GM21360 (cell line): ENCODE measurements around the gene AJM1.

ENCODE experiments used
- ATAC-seq: cut with Tn5 transposase; IDR thresholded peaks from one replicate; pipeline ENCODE4 v1.9.1; 2021; ENCODE audit warnings: mild to moderate bottlenecking, moderate library complexity; ENCODE audit not compliant: unreplicated experiment

AJM1 gene

DNA sequence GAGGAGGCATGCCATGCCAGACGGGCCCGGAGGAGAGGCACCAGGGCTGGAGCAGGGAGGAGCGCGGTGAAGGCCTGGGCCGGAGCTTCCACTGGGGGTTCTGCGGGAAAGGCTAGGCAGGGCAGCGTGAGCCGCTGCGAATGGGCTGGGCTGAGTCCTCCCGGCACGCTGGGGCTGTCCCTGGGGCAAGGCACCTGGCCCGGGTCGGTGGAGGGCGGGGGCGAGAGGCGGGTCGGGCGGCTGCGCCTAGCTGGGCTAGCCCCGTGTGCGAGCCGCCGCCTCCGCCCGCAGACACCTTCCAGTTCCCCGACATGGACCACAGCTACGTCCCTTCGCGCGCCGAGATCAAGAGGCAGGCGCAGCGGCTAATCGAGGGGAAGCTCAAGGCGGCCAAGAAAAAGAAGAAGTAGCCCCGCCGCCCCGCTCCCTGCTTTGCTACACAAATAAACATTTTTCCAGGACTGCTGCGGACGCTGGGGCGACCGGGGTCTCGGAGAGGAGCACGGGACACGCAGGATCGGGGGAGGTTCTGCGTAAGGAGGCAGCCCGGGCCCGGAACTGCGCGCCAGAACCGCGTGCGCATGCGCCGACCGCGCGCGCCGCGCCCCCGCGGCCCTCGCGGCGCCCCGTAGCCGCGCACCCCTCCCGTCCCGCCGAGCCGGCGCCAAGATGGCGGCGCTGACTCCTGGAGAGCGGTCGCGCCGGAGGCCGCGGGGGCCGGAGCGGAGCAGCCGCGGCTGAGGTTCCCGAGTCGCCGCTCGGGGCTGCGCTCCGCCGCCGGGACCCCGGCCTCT, 34.8 kb upstream of the AJM1 start, which contains the start of gene RABL6:
TSS of gene RABL6 (plus strand) at position 668 of the 794 bp plus-strand sequence. CDS start 249 bp downstream, outside the sequence.
- ATAC-seq = peak; percentile 67

DNA sequence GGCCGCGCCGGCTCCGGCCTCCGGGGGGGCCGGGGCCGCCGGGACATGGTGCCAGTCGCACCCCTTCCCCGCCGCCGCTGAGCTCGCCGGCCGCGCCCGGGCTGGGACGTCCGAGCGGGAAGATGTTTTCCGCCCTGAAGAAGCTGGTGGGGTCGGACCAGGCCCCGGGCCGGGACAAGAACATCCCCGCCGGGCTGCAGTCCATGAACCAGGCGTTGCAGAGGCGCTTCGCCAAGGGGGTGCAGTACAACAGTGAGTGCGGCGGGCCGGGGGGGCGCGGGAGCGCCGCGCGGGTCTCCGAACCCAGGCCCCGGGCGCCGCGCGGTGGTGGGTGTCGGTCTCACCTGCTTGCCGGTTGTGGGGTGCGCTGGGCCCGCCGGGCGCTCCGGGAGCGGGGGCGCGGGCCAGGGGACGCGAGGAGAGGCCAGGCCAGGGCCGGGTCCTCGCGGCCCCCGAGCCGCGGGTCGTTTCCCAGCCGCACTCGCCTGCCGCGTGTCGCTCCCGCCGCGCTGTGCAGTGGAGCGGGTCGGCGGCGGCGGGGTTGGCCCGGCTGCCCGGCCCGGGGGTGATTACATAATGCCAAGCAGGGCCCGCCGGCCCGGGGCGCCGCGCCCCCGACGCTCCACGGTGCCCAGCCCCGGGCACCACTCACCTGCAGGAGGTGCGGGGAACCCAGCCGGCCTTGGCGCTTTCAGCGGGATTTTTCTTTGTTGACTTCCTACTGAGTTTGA, 34.0 kb upstream of the AJM1 start:
- peak; percentile 26 for ATAC-seq

DNA sequence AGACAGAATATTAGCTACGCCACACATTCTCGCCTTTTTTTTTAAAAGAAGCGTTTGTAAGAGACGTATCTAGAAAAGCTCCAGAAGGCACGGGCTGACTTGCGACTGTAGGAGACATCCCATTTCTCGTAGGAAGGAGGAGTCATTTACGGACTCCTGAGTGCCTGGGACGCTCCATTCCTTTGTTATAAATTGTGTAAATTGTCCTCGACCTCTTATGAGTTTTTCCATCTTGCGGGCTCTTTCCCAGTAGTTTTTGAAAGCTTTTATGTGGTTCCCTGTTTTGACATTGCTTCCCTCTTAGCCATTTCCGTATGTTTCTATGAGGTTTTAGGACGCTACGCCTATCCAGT, 33.5 kb upstream of the AJM1 start:
- ATAC-seq = no peak

DNA sequence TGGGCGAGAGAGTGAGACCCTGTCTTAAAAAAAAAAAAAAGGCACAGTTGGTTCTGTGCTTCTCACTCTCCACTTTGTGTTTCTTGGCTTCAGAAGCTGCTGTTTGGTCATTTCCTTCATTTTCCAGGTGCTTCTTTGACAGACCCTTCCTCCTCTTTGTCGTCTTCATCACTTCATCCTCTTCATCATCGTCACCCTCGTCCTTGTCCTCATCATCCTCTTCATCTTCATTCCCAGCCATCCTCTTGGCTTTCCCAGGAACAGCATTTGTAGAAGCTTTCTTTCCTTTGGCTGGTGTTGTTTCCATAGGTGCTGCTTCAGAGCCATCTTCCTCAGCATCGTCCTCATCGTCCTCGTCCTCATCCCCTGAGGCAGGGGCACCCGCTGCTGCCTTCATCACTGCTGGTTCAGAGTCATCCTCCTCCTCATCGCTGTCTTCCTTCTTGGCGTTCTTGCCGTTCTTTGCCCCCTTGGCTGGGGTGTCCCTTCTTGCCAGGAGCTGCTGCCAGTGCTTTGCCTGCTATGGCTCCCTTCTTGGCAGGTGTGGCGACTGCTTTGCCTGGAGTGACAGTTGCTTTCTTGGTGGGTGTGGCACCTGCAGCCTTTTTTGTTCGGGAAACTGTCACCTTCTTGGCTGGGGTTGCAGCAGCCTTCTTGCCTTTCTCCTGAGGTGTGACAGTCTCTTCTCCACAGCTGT, 27.4 kb upstream of the AJM1 start:
- ATAC-seq = no peak

DNA sequence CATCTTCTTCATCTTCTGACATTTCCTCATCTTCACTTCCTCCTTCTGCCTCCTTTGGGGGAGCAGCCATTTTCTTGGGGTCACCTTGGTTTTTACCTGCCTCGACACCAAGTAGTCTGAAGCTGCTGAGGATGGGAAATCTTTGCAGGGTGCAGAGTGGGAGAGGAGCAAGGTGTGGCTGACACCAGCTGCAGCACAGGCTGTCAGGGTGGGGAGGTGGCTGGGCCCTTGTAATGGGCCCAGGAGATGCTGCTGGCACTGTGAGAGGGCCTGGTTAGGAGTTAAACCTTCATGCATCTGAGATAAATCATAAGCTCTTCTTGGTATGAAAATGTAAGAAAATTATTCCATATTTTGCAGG, 26.9 kb upstream of the AJM1 start:
- ATAC-seq = no peak

DNA sequence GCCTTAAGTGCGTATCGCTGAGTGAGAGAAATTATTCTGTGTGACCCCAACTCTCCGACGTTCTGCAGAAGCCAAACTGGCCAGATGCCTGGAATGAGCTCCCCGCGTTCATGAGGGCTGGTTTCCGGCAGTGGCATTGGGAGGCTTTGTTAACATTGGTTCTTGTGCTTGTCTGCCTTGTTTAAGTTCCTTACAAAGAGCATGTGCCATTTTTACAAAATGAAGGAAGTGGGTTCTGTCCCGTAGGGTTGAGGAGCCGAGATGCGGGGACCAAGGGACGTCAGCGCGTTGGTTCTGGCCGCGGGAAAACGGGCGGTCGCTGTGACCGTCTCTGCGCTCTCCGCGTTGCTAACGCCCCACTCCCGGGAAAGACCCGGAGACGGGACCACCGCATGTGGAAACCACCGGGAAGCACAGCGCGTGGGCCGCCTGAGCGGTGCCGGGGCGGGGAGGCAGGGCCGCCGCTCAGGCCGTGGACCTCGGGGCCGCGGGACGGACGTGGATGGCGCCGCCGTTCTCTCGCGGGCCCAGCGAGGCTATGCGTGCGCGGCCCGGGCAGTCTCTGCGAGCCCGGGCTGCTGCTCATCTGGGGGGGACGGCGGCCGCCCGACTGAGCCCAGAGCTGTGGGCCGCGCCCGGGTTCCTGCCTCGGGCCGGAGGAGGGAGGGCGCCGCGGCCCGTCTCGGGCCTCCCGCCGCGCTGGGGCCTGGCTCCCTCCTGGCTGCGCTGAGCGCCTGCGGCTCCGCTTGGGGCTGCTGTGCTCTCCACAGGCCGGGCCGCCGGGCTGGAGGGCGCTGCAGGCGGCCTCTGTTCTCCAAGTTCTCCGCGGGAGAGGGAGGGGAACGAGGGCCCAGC, 21.1 kb upstream of the AJM1 start:
- ATAC-seq = no peak

DNA sequence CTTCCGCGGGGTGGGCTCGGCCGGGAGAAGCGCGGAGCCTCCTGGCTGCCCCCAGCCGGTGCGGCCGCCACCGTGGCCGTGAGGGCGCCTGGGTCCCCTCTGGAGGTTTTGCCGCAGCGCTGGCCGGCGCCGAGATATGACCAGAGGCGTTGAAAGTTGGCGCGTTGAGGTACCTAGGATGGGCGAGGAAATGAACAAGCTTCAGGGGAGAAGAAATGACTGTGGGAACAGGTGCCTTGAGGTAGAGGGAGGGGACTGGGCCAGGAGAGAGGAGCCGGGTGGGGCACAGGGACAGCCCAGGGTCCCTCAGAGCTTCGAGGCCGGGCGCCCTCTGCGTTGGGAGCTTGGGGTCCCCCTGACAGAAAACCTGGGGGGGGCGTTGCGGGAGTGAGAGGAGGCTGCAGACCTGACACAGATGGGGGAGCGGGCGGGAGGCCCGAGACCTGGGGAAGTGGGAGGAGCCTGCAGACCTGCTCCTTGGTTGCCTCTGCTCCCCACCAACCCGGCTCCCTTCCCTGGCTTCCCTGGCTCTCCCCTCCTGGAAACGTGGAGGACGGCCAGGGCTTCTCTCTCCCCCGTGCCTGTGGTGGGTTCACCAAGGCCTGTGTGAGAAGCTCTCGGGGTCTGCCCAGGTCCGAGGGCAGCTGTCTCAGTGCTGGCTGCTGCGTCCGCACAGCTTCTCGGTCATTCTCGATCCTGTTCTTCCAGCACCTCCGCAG, 20.3 kb upstream of the AJM1 start:
- ATAC-seq = no peak

DNA sequence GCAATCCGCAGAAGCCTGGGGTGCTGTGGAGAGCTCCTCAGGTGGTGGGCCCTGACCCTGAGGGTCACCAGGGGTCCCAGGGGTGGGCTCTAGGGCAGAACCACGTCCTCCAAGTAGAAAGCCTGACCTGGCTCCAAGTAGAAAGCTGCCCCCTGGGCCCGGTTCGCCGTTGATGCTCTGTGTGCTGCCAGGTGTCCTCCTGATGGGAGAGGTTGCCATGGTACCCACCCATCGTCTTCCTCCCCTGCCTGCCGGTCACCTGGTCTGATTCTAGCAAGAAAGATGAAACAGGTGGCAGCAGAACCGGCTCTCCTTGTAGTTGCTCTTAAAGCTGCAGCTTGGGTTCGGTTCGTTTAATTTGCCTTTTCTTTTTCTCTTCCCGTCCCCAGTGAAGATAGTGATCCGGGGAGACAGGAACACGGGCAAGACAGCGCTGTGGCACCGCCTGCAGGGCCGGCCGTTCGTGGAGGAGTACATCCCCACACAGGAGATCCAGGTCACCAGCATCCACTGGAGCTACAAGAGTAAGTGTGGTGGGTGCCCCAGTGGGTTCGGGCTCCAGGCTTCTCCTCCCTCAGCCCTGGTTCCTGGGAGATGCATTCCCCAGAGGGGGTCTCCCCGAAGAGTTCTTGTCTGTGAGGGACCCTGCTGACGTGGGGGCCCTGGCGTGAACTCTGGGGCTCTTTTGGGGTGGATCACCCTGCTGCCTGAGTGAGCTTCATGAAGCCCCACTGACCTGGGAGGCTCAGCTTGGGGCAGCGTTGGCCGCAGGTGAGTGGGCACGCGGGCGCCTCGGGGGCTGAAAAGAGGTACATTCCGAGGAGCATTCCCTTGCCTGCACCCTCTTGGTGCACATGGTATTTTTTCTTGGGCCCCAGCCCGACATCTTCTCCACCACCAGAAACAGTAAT, 18.9 kb upstream of the AJM1 start:
- ATAC-seq = no peak

DNA sequence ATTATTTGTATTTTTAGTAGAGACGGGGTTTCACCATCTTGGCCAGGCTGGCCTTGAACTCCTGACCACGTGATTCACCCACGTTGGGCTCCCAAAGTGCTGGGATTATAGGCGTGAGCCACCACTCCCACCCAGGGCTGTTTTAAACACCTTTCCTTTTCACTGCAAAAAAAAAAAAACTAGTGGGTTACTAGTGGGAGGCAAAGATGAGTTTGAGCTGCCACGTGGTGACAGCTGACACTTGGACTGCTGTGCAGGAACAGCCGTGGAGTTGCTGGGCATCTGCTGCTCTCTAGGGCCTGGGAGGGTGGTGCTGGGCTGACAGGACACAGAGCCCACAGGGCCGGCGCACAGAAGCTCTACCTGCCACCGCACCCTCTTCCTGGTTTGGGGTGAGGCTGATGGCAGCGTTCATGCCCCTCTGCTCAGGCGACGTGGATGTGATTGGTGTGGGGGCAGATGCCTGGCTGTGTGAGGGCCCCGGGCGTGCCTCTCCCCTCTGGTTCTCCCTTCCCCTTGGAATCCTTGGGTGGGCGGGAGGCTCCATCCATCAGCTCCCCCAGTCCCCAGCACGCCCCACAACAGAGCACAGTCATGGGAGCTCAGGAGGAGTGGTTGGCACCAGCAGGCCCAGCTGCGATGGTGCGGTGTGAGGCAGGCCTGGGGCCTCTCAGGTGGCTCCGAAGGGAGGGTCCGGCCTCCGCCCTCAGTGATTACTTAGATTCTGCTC, 17.6 kb upstream of the AJM1 start:
- ATAC-seq = no peak

DNA sequence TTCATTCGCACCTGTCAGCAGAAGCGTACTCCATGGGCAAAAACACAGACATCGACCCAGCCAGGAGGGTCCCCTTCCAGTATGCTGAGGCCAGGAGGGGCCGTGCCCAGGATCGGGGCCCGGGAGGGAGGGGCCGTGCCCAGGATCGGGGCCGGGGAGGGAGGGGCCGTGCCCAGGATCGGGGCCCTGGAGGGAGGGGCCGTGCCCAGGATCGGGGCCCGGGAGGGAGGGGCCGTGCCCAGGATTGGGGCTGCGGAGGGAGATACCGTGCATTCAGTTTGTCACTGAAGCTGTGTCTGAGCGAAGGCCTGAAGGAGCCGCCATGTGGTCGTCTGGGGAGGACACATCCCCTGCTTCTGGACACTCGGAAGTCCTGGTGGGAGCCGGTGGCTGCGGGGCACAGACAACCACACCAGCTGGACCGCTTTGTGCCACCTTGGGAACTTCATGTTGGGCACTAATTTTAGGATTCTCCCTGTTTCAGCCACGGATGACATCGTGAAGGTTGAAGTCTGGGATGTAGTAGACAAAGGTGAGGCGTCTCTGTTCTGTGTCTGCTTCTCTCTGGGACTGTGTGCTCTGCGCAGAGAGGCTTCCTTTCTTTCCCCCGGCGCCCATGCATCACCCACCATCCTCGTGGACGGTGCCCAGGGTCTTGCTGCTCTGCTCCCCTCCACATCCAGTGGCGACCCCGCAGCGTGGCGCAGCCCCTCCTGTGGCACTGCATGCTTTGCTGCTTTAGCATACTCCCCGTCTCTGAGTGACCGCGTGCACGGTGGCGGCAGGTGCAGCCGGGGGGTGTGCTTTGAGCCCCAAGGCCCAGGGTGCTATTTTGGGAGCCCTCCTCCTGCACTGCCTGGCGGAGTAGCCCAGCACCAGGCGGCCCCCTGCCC, 16.7 kb upstream of the AJM1 start:
- ATAC-seq = no peak

DNA sequence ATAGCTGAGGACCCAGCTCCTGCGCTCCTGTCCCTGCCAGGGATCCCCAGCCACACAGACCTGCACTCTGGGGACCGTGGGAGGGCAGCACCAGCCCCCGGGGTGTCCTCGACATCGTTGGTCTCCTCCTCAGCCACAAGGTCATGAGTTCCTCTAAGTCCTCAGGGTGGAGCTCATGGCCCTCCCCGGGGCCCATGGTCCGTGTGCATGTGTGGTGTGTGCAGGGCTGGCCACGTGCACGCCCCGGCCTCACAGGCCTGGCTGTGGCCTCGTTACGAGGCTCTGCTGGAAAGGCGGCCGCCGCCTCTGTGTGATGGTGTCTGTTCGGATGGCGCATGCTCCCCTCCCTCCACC, 16.1 kb upstream of the AJM1 start:
- ATAC-seq = no peak

DNA sequence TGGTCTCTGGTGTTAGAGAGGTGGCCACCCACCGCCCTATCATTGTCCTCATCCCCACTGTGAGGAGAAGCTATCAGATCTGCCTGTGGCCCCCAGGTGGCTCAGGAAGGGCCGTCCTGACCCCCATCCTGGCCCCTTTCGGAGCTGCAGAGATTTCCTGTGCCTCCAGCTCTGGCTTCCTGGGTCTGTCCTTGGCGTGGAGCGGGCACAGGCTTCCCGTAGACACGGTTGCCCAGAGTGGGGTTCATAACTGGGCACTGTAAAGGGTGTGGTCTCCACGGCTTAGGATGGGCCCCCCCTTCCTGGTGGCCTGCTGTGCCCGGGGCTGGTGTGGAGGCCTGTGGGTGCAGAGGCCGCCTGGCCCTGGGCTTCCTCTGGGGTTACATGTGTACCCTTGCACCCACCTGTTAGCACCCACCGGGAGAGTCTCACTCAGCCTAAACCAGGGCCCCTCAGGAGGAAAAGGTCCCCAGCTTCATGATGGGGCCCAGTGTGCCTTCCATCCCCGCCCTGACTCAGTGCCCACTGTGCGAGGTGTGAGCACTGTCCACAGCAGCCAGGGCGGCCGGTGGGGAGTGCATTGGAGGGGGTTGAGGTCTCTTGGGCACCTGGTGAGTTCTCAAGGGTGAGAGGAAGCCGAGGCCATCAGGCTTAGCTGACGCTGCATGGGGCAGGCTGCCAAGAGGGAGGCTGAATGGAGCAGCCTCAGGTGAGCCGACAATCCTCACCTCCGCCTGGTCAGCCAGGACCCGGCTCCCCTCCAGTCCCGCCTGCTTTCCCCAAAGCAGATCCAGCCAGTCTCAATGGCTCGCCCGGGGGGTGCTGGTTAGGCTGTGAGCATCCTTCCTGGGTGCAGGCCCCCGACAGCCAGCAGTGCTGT, 15.3 kb upstream of the AJM1 start:
- no peak for ATAC-seq

DNA sequence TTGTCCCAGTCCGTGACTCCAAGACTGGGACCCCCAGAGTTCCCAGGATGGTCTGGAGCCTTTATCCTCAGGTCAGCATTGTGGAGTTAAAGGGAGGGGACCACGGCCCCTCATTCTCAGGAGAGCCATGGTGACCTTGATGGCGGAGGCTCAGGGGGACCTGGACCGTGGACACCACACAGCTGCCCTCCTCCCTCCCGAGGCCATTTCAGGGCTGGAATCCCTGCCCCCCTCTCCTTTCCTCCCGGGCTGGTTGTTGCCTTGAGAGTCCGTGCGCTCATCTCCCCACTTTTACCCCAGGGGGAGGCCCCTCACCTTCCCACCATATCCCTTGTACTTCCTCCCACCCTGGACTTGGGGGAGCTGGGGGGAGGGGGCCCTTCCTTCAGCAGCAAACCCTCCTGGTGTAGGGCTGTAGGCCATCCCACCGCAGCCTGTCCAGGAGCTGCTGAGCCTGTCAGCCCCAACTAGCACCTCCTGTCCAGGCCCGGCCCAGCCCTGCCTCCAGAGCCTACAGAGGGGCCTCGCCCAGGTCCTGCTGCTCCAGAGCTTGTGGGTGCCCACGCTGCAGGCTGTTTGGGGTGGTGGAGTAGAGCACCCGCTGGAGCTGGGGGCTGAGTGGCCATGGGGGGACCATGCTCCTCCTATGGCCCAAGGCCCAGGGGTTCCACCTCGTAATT, 14.3 kb upstream of the AJM1 start:
- no peak for ATAC-seq

DNA sequence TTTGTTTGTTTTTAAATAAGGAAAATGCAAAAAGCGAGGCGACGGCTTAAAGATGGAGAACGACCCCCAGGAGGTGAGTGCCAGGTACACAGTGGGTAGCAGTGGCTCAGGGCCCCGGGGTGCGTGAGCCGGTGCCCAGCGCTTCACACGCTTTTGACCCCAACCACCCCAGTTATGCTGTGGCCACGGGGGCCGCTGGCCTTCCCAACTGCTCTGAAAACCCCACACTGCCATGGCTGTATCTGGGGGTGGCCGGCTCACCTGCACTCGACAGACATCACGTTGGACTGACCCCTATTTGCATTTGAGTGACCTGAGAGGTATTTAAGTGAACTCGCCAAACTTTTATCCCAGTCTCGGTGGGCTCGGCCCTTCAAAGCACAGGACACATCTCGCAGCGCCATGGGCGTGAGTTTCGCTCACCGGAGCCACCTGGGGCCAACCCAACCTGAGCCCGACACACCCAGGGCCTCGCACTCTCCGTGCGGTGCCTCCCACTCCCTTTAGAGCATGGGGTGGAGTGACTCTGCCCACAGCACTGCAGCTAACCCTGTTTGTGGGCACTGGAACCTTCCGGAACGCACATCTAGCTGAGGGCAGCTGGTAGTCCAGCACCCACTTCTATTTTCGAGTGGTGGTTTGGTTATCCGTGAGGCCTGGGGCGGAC, 13.7 kb upstream of the AJM1 start:
- ATAC-seq = no peak

DNA sequence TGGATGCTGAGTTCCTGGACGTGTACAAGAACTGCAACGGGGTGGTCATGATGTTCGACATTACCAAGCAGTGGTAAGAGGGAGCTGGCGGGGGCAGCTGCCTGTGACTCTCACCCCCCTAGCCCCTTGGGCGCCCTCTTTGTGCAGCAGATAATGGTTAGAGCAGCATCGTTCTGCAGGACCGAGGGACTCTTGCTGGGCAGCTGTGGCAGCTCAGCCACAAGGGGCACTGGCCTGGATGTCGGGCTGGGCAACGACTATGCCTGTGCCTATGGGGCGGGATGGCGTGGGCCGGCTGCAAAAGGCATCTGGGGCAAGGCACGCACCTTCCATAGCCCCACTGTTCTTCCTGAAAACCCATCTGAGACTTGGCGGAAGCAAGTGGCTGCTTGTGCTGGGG, 12.9 kb upstream of the AJM1 start:
- no peak for ATAC-seq
